Measurements from ENCODE around the gene HOXA6. TPM values are rescaled to one million over a fixed set of nuclear protein-coding genes. Genes with fewer than 3 reads are reported as not detected.

The HOXA6 gene
- total RNA-seq, 4 donors from 2014 or later: 0.66 to 0.92 TPM; not detected in 2

DNA sequence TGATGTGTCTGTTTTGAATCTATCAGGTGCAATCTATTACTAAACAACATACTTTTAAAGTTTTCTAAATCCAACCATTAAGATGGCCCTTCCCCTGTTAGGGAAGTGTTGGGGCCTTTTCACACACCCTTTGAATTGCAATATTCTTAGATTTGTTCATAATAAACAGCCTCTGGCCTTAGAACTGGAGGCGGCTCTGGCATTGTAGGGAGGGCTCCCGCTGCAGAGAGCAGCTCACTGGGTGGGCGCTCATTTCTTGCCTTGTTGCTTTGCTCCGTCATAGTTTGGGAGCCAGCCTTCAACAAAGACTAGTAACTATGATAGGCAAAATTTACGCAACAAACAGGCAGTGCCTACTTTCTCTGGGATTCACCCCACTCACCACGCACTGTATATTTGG is 30.8 kb upstream of the HOXA6 start:
- Histone ChIP-seq H3K27ac (replicated peaks in 1 of 4) (no peak overlapping the region), H3K27me3 (peaks cover 31 to 100% (median 92%) of the 10 kb centered on the region in 4 donors), H3K4me1 (peaks cover 24 to 44% (median 31%) of the 10 kb centered on the region in 4 donors), H3K9me3 (no peaks in the 10 kb centered on the region), H3K36me3 (no peaks in the 10 kb centered on the region), H3K4me3 (no peak overlapping the region)
- no peak for DNase-seq (ENCODE audit: extremely low spot score)
- WGBS: 95% methylated on average over 6 of the region's 6 CpGs
- TF ChIP-seq POLR2A (IDR thresholded peaks at IDR 0.05; ENCODE audit: low read depth): no peak
- no peak for TF ChIP-seq CTCF (IDR thresholded peaks at IDR 0.05)
- TF ChIP-seq POLR2AphosphoS5 (IDR thresholded peaks at IDR 0.05): no peak
- intact Hi-C loops (cut with DNase I): no loop called here

DNA sequence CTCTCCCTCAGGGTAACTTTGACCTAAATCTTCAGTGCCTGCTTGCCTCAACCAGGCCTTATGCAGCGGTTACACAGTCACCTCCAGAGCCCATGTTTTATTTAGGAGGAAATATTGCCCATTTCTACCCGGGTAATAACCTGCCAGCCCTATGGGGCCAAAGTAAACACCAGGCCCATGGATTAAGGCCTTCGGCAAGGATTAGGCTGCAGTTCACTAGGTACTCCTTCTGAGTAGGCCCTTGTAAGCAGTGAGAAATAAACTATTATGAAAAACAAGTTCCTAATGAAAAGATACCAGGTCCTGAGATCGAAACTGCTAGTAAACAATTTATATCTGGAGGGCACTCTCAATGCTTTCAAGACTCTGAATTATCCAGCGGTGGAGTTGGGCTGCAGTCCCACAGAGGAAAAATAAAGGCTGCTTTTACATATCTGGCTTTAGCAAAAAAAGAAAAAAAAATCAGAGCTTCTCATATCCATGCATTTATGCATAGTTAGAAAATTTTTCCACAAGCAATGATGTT is 30.3 kb upstream of the HOXA6 start:
- intact Hi-C loops (cut with DNase I): no loop called here
- no peaks in the 10 kb centered on the region for H3K36me3 ChIP-seq
- H3K9me3 ChIP-seq: no peaks in the 10 kb centered on the region
- DNase-seq (ENCODE audit: extremely low spot score): no peak
- no peak overlapping the region for H3K27ac ChIP-seq (replicated peaks in 1 of 4)
- H3K27me3 ChIP-seq: peaks cover 31 to 100% (median 92%) of the 10 kb centered on the region in 4 donors
- TF ChIP-seq EP300 (IDR thresholded peaks at IDR 0.05): no peak
- no peak for TF ChIP-seq CTCF (IDR thresholded peaks at IDR 0.05)
- no peak for TF ChIP-seq POLR2AphosphoS5 (IDR thresholded peaks at IDR 0.05)
- H3K4me1 ChIP-seq: peaks cover 24 to 44% (median 31%) of the 10 kb centered on the region in 4 donors
- WGBS: 96% methylated on average over 5 of the region's 5 CpGs
- no peak overlapping the region for H3K4me3 ChIP-seq

DNA sequence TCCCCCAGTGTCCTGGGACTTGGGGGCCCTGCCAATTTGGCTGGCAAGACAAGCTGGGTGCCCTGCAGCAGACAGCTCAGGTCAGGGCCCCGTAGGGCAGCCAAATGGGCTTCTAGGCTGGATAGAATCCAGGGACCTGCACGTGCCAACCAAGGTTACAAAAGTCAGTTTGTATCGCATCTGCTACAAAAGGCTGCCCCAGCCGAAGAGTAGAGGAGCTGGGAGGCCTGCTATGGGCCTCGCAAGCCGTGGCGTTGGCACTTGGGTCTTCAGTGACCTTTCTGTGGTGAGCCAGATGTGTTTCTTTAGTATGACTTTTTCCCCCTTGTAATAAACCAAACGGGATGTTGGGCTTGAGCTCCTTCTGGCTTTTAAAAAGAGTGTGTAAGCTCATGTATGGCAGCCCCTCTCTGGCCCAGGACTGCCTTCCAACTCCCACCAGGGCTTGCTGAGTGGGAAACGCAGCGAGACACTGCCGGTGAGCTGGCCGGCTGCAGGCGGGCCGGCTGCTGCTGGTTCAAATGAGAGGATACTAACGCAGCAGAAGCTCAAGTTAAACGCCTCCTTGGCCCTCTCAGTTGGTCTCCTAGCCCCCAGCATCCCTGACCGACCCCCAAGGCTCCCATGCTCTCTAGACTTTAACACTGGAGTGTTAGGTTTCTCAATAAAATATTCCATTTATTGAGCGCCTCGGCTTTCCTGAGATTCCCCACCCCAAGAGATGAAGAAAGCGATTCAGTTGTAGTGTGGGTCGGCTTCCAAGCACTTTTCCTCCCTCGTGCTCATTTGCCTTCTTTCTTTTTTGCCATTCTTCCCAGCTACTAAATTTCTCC is 29.6 kb upstream of the HOXA6 start:
- no peak for TF ChIP-seq POLR2AphosphoS5 (IDR thresholded peaks at IDR 0.05)
- intact Hi-C loops (cut with DNase I): no loop called here
- no peaks in the 10 kb centered on the region for H3K36me3 ChIP-seq
- H3K4me3 ChIP-seq: no peak overlapping the region
- peaks cover 27 to 44% (median 37%) of the 10 kb centered on the region in 4 donors for H3K4me1 ChIP-seq
- H3K27ac ChIP-seq (replicated peaks in 1 of 4): no peak overlapping the region
- no peak for DNase-seq (ENCODE audit: extremely low spot score)
- H3K27me3 ChIP-seq: peaks cover 31 to 100% (median 92%) of the 10 kb centered on the region in 4 donors
- 83% methylated on average over 16 of the region's 22 CpGs for WGBS
- no peaks in the 10 kb centered on the region for H3K9me3 ChIP-seq

- H3K4me1 ChIP-seq: peaks cover 27 to 51% (median 43%) of the 10 kb centered on the region in 4 donors
- no peaks in the 10 kb centered on the region for H3K9me3 ChIP-seq
- intact Hi-C loops (cut with DNase I): no loop called here
- no peak for TF ChIP-seq EP300 (IDR thresholded peaks at IDR 0.05)
- no peak for TF ChIP-seq POLR2AphosphoS5 (IDR thresholded peaks at IDR 0.05)
- no peak for TF ChIP-seq CTCF (IDR thresholded peaks at IDR 0.05)
- TF ChIP-seq POLR2A (IDR thresholded peaks at IDR 0.05; ENCODE audit: low read depth): no peak
- no peak overlapping the region for H3K4me3 ChIP-seq
- no peak for DNase-seq (ENCODE audit: extremely low spot score)
- WGBS: 93% methylated on average over 2 of the region's 3 CpGs
- peaks cover 31 to 100% (median 93%) of the 10 kb centered on the region in 4 donors for H3K27me3 ChIP-seq
- no peak overlapping the region for H3K27ac ChIP-seq (replicated peaks in 1 of 4)
- no peaks in the 10 kb centered on the region for H3K36me3 ChIP-seq
Observed at GRCh38 chr7:27176524-27176845, 28.9 kb upstream of the HOXA6 start.

DNA sequence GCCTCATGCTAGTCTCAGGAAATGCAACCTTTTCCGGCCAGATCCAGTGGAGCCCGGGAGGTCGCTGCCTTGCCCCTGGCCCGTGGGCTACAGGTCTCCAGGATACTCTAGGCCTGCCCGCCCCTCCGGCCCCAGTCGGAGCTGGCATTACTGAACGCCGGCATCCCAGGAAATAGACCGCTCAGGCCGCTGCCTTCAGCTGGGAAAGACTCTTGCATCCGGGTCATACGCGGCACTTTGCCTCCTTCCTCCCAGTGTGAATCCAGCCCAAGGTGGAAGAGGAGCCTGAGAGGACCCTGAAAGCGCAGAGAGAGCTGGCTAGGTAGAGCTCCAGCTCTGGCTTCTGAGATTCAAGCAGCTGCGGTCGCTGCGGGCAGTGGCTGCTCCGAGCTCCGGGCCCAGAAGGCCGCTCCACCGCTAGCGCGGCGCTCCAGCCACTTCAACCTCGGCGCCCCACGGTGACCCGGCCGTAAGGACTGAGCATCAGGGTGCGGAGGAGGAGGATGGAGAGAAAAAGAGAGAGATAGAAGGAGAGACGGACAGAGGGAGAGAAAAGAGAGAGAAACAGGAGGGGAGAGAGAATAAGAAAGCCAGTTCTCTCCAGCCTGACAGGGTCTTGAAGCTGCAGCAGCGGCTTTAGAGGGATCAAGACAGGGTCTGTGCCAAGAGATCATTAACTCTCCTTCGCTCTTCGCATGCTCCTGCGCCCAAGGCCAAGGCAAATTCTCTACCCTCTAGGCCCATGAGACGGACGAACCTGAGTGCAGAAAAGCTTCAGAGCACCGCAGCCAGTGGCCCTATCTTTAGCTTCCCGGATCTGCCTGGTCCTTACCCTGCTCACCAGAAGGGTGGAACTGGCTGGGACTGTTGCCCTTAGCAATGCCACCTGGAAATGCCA is 28.3 kb upstream of the HOXA6 start:
- Histone ChIP-seq H3K36me3 (no peaks in the 10 kb centered on the region), H3K27me3 (peaks cover 31 to 100% (median 95%) of the 10 kb centered on the region in 4 donors), H3K4me3 (no peak overlapping the region), H3K9me3 (no peaks in the 10 kb centered on the region), H3K4me1 (peaks cover 27 to 53% (median 43%) of the 10 kb centered on the region in 4 donors), H3K27ac (replicated peaks in 1 of 4) (no peak overlapping the region)
- no peak for TF ChIP-seq CTCF (IDR thresholded peaks at IDR 0.05)
- TF ChIP-seq EP300 (IDR thresholded peaks at IDR 0.05): no peak
- no peak for TF ChIP-seq POLR2A (IDR thresholded peaks at IDR 0.05; ENCODE audit: low read depth)
- TF ChIP-seq POLR2AphosphoS5 (IDR thresholded peaks at IDR 0.05): no peak
- intact Hi-C loops (cut with DNase I): no loop called here
- no peak for DNase-seq (ENCODE audit: extremely low spot score)
- WGBS: 60% methylated on average over 26 of the region's 40 CpGs

All from esophagus muscularis mucosa (tissue), 4 donors.